Liver (tissue), 9 donors: ENCODE data around the gene MCTP1. TPM values are rescaled to one million over a fixed set of nuclear protein-coding genes. Genes with fewer than 3 reads are reported as not detected.

ENCODE experiments used
- DNase-seq: peaks from one replicate; pipeline ENCODE4 v3.0.0-alpha.2; 2017; ENCODE audit warnings: low spot score
- H3K27ac ChIP-seq, 2 donors: one replicate each; pipeline ENCODE4 v1.7.0; 2013; ENCODE audit warnings: inconsistent platforms in 2 of 2, low read length in 2 of 2, control low read depth in 1 of 2, low read depth in 1 of 2, mild to moderate bottlenecking in 1 of 2
- H3K27me3 ChIP-seq, 4 donors: one replicate each; pipeline versions ENCODE4 v1.6.1 to v1.7.0; 2013; ENCODE audit warnings: low read length in 3 of 4, inconsistent platforms in 1 of 4, mild to moderate bottlenecking in 1 of 4, moderate library complexity in 1 of 4; ENCODE audit not compliant: control insufficient read depth in 4 of 4, insufficient read depth in 4 of 4
- H3K36me3 ChIP-seq, 4 donors: one replicate each; pipeline versions ENCODE4 v1.6.1 to v1.7.0; 2013; ENCODE audit warnings: low read length in 3 of 4, mild to moderate bottlenecking in 3 of 4, low read depth in 1 of 4, moderate library complexity in 1 of 4; ENCODE audit not compliant: control insufficient read depth in 4 of 4, insufficient read depth in 3 of 4
- H3K4me1 ChIP-seq, 4 donors: one replicate each; pipeline versions ENCODE4 v1.6.1 to v1.7.0; 2013; ENCODE audit warnings: low read length in 3 of 4, mild to moderate bottlenecking in 3 of 4, moderate library complexity in 1 of 4; ENCODE audit not compliant: control insufficient read depth in 4 of 4, insufficient read depth in 4 of 4
- H3K4me3 ChIP-seq, 3 donors: one replicate each; pipeline versions ENCODE4 v1.6.1 to v1.7.0; 2013; ENCODE audit warnings: low read length in 3 of 3, control low read depth in 1 of 3, low read depth in 1 of 3, mild to moderate bottlenecking in 1 of 3
- H3K9ac ChIP-seq, 2 donors: one replicate each; pipeline ENCODE4 v1.7.0; 2013; ENCODE audit warnings: low read length in 2 of 2, mild to moderate bottlenecking in 2 of 2, moderate library complexity in 2 of 2, control low read depth in 1 of 2, low read depth in 1 of 2
- H3K9me3 ChIP-seq, 4 donors: one replicate each; pipeline versions ENCODE4 v1.6.1 to v1.7.0; 2013; ENCODE audit warnings: low read length in 3 of 4; ENCODE audit not compliant: control insufficient read depth in 4 of 4
- CTCF ChIP-seq: fragments of 150-350 bp; IDR thresholded peaks from 2 replicates; pipeline ENCODE4 v1.5.1; 2017; ENCODE audit warnings: improper control_type of control experiment, low read depth, low read length; ENCODE audit not compliant: missing input control
- EGR1 ChIP-seq, 2 donors: IDR thresholded peaks; 2 replicates each; pipeline ENCODE4 v1.6.1; 2016 to 2018; ENCODE audit warnings: antibody characterized with exemption in 2 of 2, low read depth in 2 of 2
- FOXA1 ChIP-seq: IDR thresholded peaks from 2 replicates; pipeline ENCODE4 v1.6.1; 2016; ENCODE audit warnings: antibody characterized with exemption
- GABPA ChIP-seq, 2 donors: IDR thresholded peaks in 1 of 2; conservative IDR thresholded peaks in 1 of 2; 2 replicates each; pipeline ENCODE4 v1.6.1; 2016; ENCODE audit warnings: antibody characterized with exemption in 2 of 2, mild to moderate bottlenecking in 1 of 2, moderate library complexity in 1 of 2
- HNF4A ChIP-seq, 2 donors: conservative IDR thresholded peaks; 2 replicates each; pipeline ENCODE4 v1.6.1; 2016; ENCODE audit warnings: antibody characterized with exemption in 2 of 2, mild to moderate bottlenecking in 2 of 2
- HNF4G ChIP-seq: IDR thresholded peaks from 2 replicates; pipeline ENCODE4 v1.6.1; 2016; ENCODE audit warnings: antibody characterized with exemption
- JUND ChIP-seq, 2 donors: IDR thresholded peaks; 2 replicates each; pipeline ENCODE4 v1.6.1; 2016; ENCODE audit warnings: antibody characterized with exemption in 2 of 2
- MAX ChIP-seq: IDR thresholded peaks from 2 replicates; pipeline ENCODE4 v1.6.1; 2016; ENCODE audit warnings: antibody characterized with exemption
- NR2F2 ChIP-seq: IDR thresholded peaks from 2 replicates; pipeline ENCODE4 v1.6.1; 2016; ENCODE audit warnings: antibody characterized with exemption
- RAD21 ChIP-seq, 2 donors: IDR thresholded peaks; 2 replicates each; pipeline ENCODE4 v1.6.1; 2016; ENCODE audit warnings: antibody characterized with exemption in 2 of 2, mild to moderate bottlenecking in 2 of 2
- REST ChIP-seq: IDR thresholded peaks from 2 replicates; pipeline ENCODE4 v1.6.1; 2016; ENCODE audit warnings: antibody characterized with exemption, mild to moderate bottlenecking
- RXRA ChIP-seq, 2 donors: IDR thresholded peaks; 2 replicates each; pipeline ENCODE4 v1.6.1; 2017 to 2018; ENCODE audit warnings: antibody characterized with exemption in 2 of 2, mild to moderate bottlenecking in 1 of 2
- TAF1 ChIP-seq: conservative IDR thresholded peaks from 2 replicates; pipeline ENCODE4 v1.6.1; 2016; ENCODE audit warnings: antibody characterized with exemption, mild to moderate bottlenecking
- YY1 ChIP-seq: IDR thresholded peaks from 2 replicates; pipeline ENCODE4 v1.6.1; 2016; ENCODE audit warnings: antibody characterized with exemption, mild to moderate bottlenecking
- WGBS: extraction: QIAGEN DNeasy Blood & Tissue Kit; methylation state at CpG from one replicate; pipeline ENCODE4 v1.1.7; 2013; 5-methylcytosine and 5-hydroxymethylcytosine counted together
- polyA plus RNA-seq, 2 donors: library from polyadenylated mRNA; stranded (reverse) in 1 of 2; unstranded in 1 of 2; fragments of 200-250 nt in 1 of 2; fragments of >200 nt in 1 of 2; fragmentation: Nextera tagmentation in 1 of 2; extraction: Ambion mirVana in 1 of 2; gene quantifications; one replicate each; pipeline versions ENCODE4 v1.2.1 to v1.2.3, GENCODE V29; 2013 to 2015
- total RNA-seq, 2 donors: library from RNA; depleted of rRNA; stranded (reverse); fragments of >200 nt; gene quantifications; one replicate each; pipeline ENCODE4 v1.2.3, GENCODE V29; 2014
- TF ChIP-seq, protein P1 (sequence below): IDR thresholded peaks from 2 replicates; pipeline ENCODE4 v1.6.1; 2016; ENCODE audit warnings: antibody characterized with exemption
- donor health status: healthy.
- donor health status: healthy.
- donor health status: healthy.
- donor health status: healthy.
- donor health status: healthy.

The MCTP1 gene
- total and polyA plus RNA-seq, 4 donors, result 0.67 to 7.6 (median 4.3) TPM

- TF ChIP-seq CTCF, result no peak
- no peak for TF ChIP-seq HNF4G
- TF ChIP-seq JUND (IDR thresholded peaks at IDR 0.05), result no peak
- TF ChIP-seq NR2F2, result no peak
- TF ChIP-seq HNF4A (conservative IDR thresholded peaks at IDR 0.05), result no peak
- no peak for TF ChIP-seq RXRA (IDR thresholded peaks at IDR 0.05)
- no peak for TF ChIP-seq FOXA1
- TF ChIP-seq, protein P1, sequence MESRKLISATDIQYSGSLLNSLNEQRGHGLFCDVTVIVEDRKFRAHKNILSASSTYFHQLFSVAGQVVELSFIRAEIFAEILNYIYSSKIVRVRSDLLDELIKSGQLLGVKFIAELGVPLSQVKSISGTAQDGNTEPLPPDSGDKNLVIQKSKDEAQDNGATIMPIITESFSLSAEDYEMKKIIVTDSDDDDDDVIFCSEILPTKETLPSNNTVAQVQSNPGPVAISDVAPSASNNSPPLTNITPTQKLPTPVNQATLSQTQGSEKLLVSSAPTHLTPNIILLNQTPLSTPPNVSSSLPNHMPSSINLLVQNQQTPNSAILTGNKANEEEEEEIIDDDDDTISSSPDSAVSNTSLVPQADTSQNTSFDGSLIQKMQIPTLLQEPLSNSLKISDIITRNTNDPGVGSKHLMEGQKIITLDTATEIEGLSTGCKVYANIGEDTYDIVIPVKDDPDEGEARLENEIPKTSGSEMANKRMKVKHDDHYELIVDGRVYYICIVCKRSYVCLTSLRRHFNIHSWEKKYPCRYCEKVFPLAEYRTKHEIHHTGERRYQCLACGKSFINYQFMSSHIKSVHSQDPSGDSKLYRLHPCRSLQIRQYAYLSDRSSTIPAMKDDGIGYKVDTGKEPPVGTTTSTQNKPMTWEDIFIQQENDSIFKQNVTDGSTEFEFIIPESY, result no peak
- TF ChIP-seq YY1, result no peak
Measured at GRCh38 chr5:95069021-95069420, 215.9 kb downstream of the MCTP1 start (continued).

DNA sequence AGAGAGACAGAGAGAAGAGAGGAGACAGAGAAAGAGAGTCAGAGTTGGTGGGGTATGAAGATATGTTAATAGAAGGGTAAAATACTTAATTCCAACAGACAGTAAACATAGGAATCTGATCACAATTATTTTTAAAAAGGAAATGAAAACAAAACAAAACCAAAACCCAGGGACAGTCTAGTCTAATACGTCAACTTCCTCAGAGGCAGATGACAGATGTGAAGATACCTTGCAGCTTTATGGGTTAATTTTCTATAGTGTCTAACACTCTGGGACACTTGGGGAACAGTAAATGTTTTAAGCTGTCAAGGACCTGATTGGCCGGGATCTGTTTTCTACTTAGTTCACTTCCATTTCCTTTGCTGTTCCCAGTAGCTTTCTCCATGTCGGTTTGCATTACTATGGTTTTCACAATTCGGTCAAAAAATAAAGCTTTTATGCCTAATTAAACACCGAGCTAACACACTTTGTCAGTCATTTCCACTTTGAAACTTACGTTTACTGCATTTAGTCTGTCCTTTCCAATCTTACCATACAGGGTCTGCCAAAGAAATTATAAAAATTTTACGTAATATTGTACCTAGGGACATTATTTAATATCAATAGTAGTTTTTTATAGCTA lies 216.5 kb downstream of the MCTP1 start:
- Histone ChIP-seq H3K27ac (no peak overlapping the region), H3K9ac (peak overlapping the region in 1 of 2 donors; percentile 2), H3K36me3 (no peaks in the 10 kb centered on the region), H3K9me3 (no peaks in the 10 kb centered on the region), H3K4me1 (no peaks in the 10 kb centered on the region), H3K4me3 (no peak overlapping the region), H3K27me3 (no peaks in the 10 kb centered on the region)
- WGBS, result 77% methylated on average over 7 of the region's 7 CpGs
- no peak for TF ChIP-seq REST
- TF ChIP-seq FOXA1, result no peak
- TF ChIP-seq, protein P1, result no peak
- TF ChIP-seq CTCF, result no peak
- no peak for TF ChIP-seq HNF4G
- no peak for TF ChIP-seq GABPA (IDR thresholded peaks at IDR 0.05 in 1 of 2, conservative IDR thresholded peaks at IDR 0.05 in 1 of 2)
- TF ChIP-seq TAF1, result no peak
- TF ChIP-seq RAD21 (IDR thresholded peaks at IDR 0.05), result no peak
- no peak for TF ChIP-seq EGR1 (IDR thresholded peaks at IDR 0.05; ENCODE audit: low read depth in 2 of 2)
- TF ChIP-seq MAX, result no peak
- no peak for DNase-seq
